Activated B cell treated with CpG ODN at 0.5 μM for 24 hours (primary cell): Measurements from ENCODE around the gene TRMT2A. TPM values are rescaled to one million over a fixed set of nuclear protein-coding genes. Genes with fewer than 3 reads are reported as not detected.

Experiments
- ATAC-seq: fragments of 200-7000 bp; cut with Tn5 transposase; one replicate; pipeline ENCODE4 v1.10.0; 2021; ENCODE audit warnings: low read depth, mild to moderate bottlenecking, moderate library complexity
- CTCF ChIA-PET: fragments of 350-600 bp; sonication (Branson Sonifier 250); formaldehyde crosslinking; loops from one replicate; lab custom pipeline; 2021; ENCODE audit warnings: antibody characterized with exemption; lab: Charles Lee
- POLR2A ChIA-PET: fragments of 350-600 bp; sonication (Branson Sonifier 250); formaldehyde crosslinking; loops from one replicate; lab custom pipeline; 2021; ENCODE audit warnings: antibody characterized with exemption; lab: Charles Lee
- DNase-seq: peaks from one replicate; pipeline ENCODE4 v3.0.0; 2022
- H3K27ac Mint-ChIP-seq: one replicate; pipeline ENCODE4 v1.8.0; 2020; ENCODE audit warnings: mixed read lengths
- H3K27me3 Mint-ChIP-seq: one replicate; pipeline ENCODE4 v1.8.0; 2021; ENCODE audit warnings: mixed read lengths
- H3K36me3 Mint-ChIP-seq: one replicate; pipeline ENCODE4 v1.8.0; 2021; ENCODE audit warnings: low read depth, mixed read lengths
- H3K4me1 Mint-ChIP-seq: one replicate; pipeline ENCODE4 v1.8.0; 2021; ENCODE audit warnings: mixed read lengths
- H3K4me3 Mint-ChIP-seq: one replicate; pipeline ENCODE4 v1.8.0; 2020; ENCODE audit warnings: mild to moderate bottlenecking, mixed read lengths
- H3K9me3 Mint-ChIP-seq: one replicate; pipeline ENCODE4 v1.8.0; 2020; ENCODE audit warnings: mixed read lengths
- CTCF ChIP-seq: fragments of 200-600 bp; IDR thresholded peaks from one replicate; pipeline ENCODE4 v1.8.0; 2022; ENCODE audit warnings: antibody characterized with exemption, mild to moderate bottlenecking
- intact Hi-C: fragments of 100-400 bp; cut with micrococcal nuclease; formaldehyde crosslinking; loops from one replicate; pipeline ENCODE4 v1.15.1; 2024
- total RNA-seq: library from RNA; stranded (reverse); gene quantifications from 2 replicates; pipeline ENCODE4 v1.2.3, GENCODE V29; 2022

TRMT2A gene
- total RNA-seq, 1 donor from 2014 or later, result 91.7 TPM

DNA sequence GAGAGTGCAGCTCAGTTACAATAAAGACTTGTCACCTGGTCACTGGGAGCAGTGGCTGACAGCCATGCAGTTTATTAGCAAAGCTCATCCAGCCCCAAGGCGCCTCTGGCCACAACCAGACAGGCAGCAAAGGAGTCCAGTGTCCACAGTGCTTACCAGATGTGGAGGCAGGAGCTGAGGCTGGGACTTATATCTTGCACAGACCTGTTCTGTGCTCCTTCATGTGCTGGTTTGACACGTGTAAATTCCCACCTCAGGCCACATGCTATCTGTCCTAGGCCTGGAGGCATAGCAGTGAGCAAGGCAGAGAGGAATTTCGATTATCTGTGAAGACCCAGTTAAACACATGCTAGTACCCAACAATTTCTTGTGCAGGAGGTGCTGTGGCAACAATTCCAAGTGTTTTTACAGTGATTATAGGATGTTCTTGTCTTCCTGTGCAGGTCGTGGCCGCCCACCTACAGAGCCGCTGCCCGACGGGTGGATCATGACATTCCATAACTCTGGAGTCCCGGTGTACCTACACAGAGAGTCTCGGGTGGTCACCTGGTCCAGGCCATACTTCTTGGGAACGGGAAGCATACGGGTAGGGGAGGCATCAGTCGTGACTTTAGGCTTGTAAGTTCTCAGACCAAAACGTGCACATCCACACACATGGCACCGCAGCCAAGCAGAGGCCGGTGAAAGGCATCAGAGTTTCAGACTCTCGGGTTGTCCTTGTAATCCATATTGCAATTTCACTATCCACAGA, 27.6 kb downstream of the TRMT2A start:
- intact Hi-C loops, result no loop called here
- Mint-ChIP-seq H3K27me3 (no peaks in the 10 kb centered on the region), H3K4me3 (no peak overlapping the region), H3K4me1 (no peaks in the 10 kb centered on the region), H3K9me3 (no peaks in the 10 kb centered on the region), H3K27ac (no peak overlapping the region), H3K36me3 (peaks cover 86% of the 10 kb centered on the region)
- POLR2A ChIA-PET, result interaction anchor here (0.6 kb wide), 1 partner anchor 11 kb away, joined by 3 read pairs; no protein-coding TSS in a partner anchor
- DNase-seq (no peak), ATAC-seq (no peak)
- no peak for TF ChIP-seq CTCF
- CTCF ChIA-PET, result no interaction called here

DNA sequence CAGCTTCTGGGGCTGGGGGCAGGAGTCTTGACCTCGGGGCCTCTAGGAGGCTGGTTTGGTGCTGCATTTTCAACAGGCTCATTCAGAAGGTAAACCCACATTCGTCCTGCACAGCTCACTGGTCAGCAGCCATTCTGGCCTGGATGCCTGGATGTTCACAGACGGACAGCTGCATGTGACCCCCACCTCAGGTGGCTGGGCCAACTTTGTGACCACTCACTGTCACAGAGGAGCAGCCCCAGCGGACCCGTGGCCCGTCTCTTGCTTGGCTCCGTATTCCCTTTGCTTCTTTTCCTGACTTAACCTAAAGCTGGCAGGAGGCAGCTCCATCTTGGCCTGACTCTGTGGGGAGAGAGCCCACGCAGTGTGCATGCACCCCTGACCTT, 28.8 kb downstream of the TRMT2A start:
- H3K9me3 Mint-ChIP-seq, result no peaks in the 10 kb centered on the region
- peaks cover 74% of the 10 kb centered on the region for H3K36me3 Mint-ChIP-seq
- ChIA-PET CTCF (no interaction called here), POLR2A (no interaction called here)
- H3K27ac Mint-ChIP-seq, result no peak overlapping the region
- intact Hi-C loops, result no loop called here
- peaks cover 8% of the 10 kb centered on the region for H3K4me1 Mint-ChIP-seq
- DNase-seq (no peak), ATAC-seq (no peak)
- no peaks in the 10 kb centered on the region for H3K27me3 Mint-ChIP-seq
- no peak overlapping the region for H3K4me3 Mint-ChIP-seq
- no peak for TF ChIP-seq CTCF

- intact Hi-C loops, result no loop called here
- Mint-ChIP-seq H3K4me3 (no peak overlapping the region), H3K27ac (no peak overlapping the region), H3K36me3 (peaks cover 68% of the 10 kb centered on the region), H3K27me3 (no peaks in the 10 kb centered on the region), H3K9me3 (no peaks in the 10 kb centered on the region), H3K4me1 (peaks cover 14% of the 10 kb centered on the region)
- ChIA-PET POLR2A (no interaction called here), CTCF (no interaction called here)
- ATAC-seq (no peak), DNase-seq (no peak)
- TF ChIP-seq CTCF, result no peak
Observed at GRCh38 chr22:20087319-20088262, 29.4 kb downstream of the TRMT2A start.

GRCh38 chr22:20086763-20087162, 30.3 kb downstream of the TRMT2A start:
- CTCF ChIA-PET, result no interaction called here
- intact Hi-C loops, result no loop called here
- Mint-ChIP-seq H3K4me3 (no peak overlapping the region), H3K36me3 (peaks cover 60% of the 10 kb centered on the region), H3K27ac (no peak overlapping the region), H3K9me3 (no peaks in the 10 kb centered on the region), H3K27me3 (no peaks in the 10 kb centered on the region), H3K4me1 (peaks cover 17% of the 10 kb centered on the region)
- no peak for TF ChIP-seq CTCF
- POLR2A ChIA-PET, result interaction anchor here (0.5 kb wide), 1 partner anchor 978 kb away, joined by 4 read pairs; no protein-coding TSS in a partner anchor
- DNase-seq (no peak), ATAC-seq (no peak)

DNA sequence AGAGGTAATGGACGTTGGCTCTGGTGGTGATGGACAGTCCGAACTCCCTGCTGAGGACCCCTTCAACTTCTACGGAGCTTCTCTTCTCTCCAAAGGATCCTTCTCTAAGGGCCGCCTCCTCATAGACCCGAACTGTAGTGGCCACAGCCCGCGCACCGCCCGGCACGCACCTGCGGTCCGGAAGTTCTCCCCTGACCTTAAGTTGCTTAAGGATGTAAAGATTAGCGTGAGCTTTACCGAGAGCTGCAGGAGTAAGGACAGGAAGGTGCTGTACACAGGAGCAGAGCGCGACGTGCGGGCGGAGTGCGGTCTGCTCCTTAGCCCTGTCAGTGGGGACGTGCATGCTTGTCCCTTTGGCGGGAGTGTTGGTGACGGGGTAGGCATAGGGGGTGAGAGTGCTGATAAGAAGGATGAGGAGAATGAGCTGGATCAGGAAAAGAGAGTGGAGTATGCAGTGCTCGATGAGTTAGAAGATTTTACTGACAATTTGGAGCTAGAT, 30.9 kb downstream of the TRMT2A start:
- Mint-ChIP-seq H3K27ac (no peak overlapping the region), H3K4me3 (no peak overlapping the region), H3K4me1 (peaks cover 23% of the 10 kb centered on the region), H3K36me3 (peaks cover 54% of the 10 kb centered on the region), H3K27me3 (no peaks in the 10 kb centered on the region), H3K9me3 (no peaks in the 10 kb centered on the region)
- no peak for DNase-seq
- intact Hi-C loops, result no loop called here
- no peak for TF ChIP-seq CTCF
- POLR2A ChIA-PET, result interaction anchor here (0.5 kb wide), 1 partner anchor 978 kb away, joined by 4 read pairs; no protein-coding TSS in a partner anchor
- CTCF ChIA-PET, result no interaction called here
- no peak for ATAC-seq
